ENCODE data around the gene YTHDF2.
"Not testable (repeated sequence)": the region's sequence is repeated elsewhere in the genome, so short reads cannot be mapped to it uniquely, and the experiment has no call there.

Gene YTHDF2

GRCh38 chr1:28736450-28737306 lies at the start of gene YTHDF2:
TSS of gene YTHDF2 (plus strand) at chr1:28736940. CDS start at chr1:28737121, 181 bp downstream.
- peak; percentile 63 for DNase-seq

- not testable (repeated sequence) for DNase-seq
Measured at GRCh38 chr1:28691627-28692026, 45.1 kb upstream of the YTHDF2 start.

- DNase-seq, result no peak
Measured at GRCh38 chr1:28703629-28704028, 33.1 kb upstream of the YTHDF2 start.

- DNase-seq, result no peak
Measured at GRCh38 chr1:28716336-28716735, 20.4 kb upstream of the YTHDF2 start.

GRCh38 chr1:28718166-28718565 lies 18.6 kb upstream of the YTHDF2 start:
- no peak for DNase-seq

GRCh38 chr1:28718586-28719331 lies 18.0 kb upstream of the YTHDF2 start:
- DNase-seq, result no peak

- DNase-seq, result no peak
Measured at GRCh38 chr1:28719332-28719619, 17.5 kb upstream of the YTHDF2 start.

GRCh38 chr1:28720376-28720775 lies 16.4 kb upstream of the YTHDF2 start:
- DNase-seq, result no peak

- DNase-seq, result not testable (repeated sequence)
Measured at GRCh38 chr1:28721927-28722326, 14.8 kb upstream of the YTHDF2 start.

GRCh38 chr1:28725365-28725764 lies 11.4 kb upstream of the YTHDF2 start:
- DNase-seq, result not testable (repeated sequence)

GRCh38 chr1:28735961-28736449 lies 735 bp upstream of the YTHDF2 start:
- DNase-seq, result no peak

GRCh38 chr1:28737307-28738132 lies 780 bp downstream of the YTHDF2 start:
- no peak for DNase-seq

- no peak for DNase-seq
Measured at GRCh38 chr1:28740118-28740517, 3.4 kb downstream of the YTHDF2 start.

GRCh38 chr1:28744184-28744583 lies 7.4 kb downstream of the YTHDF2 start:
- DNase-seq, result no peak

GRCh38 chr1:28745653-28746173 lies 9.0 kb downstream of the YTHDF2 start:
- DNase-seq, result no peak

GRCh38 chr1:28750330-28750729 lies 13.6 kb downstream of the YTHDF2 start:
- DNase-seq, result no peak

GRCh38 chr1:28750771-28751294 lies 14.1 kb downstream of the YTHDF2 start:
- not testable (repeated sequence) for DNase-seq

GRCh38 chr1:28751315-28752060 lies 14.7 kb downstream of the YTHDF2 start:
- DNase-seq, result no peak

GRCh38 chr1:28755701-28756100 lies 19.0 kb downstream of the YTHDF2 start:
- DNase-seq, result no peak

- no peak for DNase-seq
Measured at GRCh38 chr1:28756846-28757245, 20.1 kb downstream of the YTHDF2 start.

GRCh38 chr1:28758420-28758819 lies 21.7 kb downstream of the YTHDF2 start:
- no peak for DNase-seq

GRCh38 chr1:28759257-28759656 lies 22.5 kb downstream of the YTHDF2 start:
- DNase-seq, result no peak

All from 8988T (cell line).